Measurements from ENCODE around the gene OSTM1. TPM values are rescaled to one million over a fixed set of nuclear protein-coding genes. Genes with fewer than 3 reads are reported as not detected.

OSTM1 gene
- total RNA-seq, 1 experiment from 2014 or later: 277 TPM

GRCh38 chr6:108093781-108094300, 19.3 kb upstream of the OSTM1 start:
- no peaks in the 10 kb centered on the region for H3K4me1 ChIP-seq (ENCODE audit: control insufficient read depth, insufficient read depth, low read length)
- no peaks in the 10 kb centered on the region for H3K36me3 ChIP-seq (ENCODE audit: control insufficient read depth, insufficient read depth, low read length)
- no peaks in the 10 kb centered on the region for H3K9me3 ChIP-seq (ENCODE audit: control insufficient read depth, insufficient read depth, low read depth, low read length)
- H3K27me3 ChIP-seq (ENCODE audit: control insufficient read depth, insufficient read depth, low read length): peaks cover 3% of the 10 kb centered on the region; the same call in 1 of the 2 replicates
- no peak for DNase-seq (ENCODE audit: low read depth, low spot score)
- H3K4me3 ChIP-seq (ENCODE audit: low read depth in 2 of 2, low read length in 2 of 2): no peak overlapping the region
- intact Hi-C loops (cut with micrococcal nuclease; ENCODE audit: unreplicated experiment) (no loop called here), in situ Hi-C loops (cut with HindIII; ENCODE audit: low pct_unique_long_range_greater_than_20kb, low sequenced_read_pairs) (no loop called here)
- ChIA-PET CTCF (no interaction called here), POLR2A (no interaction called here)
- TF ChIP-seq POLR2AphosphoS5 (IDR thresholded peaks at IDR 0.05; ENCODE audit: low read depth, low read length): no peak
- TF ChIP-seq REST (IDR thresholded peaks at IDR 0.05; ENCODE audit: insufficient read depth in 1 of 2, low read depth in 2 of 2, low read length in 1 of 2): no peak
- TF ChIP-seq CTCF (IDR thresholded peaks at IDR 0.05): no peak
- H3K27ac ChIP-seq (ENCODE audit: low read length): no peak overlapping the region
- BruUV-seq (replicated peaks): no TSS peak
- no peak for ATAC-seq

GRCh38 chr6:108091288-108091687, 16.7 kb upstream of the OSTM1 start:
- ChIA-PET CTCF (no interaction called here), POLR2A (no interaction called here)
- H3K4me3 ChIP-seq (ENCODE audit: low read depth in 2 of 2, low read length in 2 of 2): no peak overlapping the region
- H3K9me3 ChIP-seq (ENCODE audit: control insufficient read depth, insufficient read depth, low read depth, low read length): no peaks in the 10 kb centered on the region
- no TSS peak for BruUV-seq (replicated peaks)
- DNase-seq (ENCODE audit: low read depth, low spot score) (no peak), ATAC-seq (no peak)
- H3K27ac ChIP-seq (ENCODE audit: low read length): no peak overlapping the region
- no peaks in the 10 kb centered on the region for H3K36me3 ChIP-seq (ENCODE audit: control insufficient read depth, insufficient read depth, low read length)
- no peaks in the 10 kb centered on the region for H3K4me1 ChIP-seq (ENCODE audit: control insufficient read depth, insufficient read depth, low read length)
- in situ Hi-C loops (cut with HindIII; ENCODE audit: low pct_unique_long_range_greater_than_20kb, low sequenced_read_pairs): no loop called here
- TF ChIP-seq SIN3A (IDR thresholded peaks at IDR 0.05; ENCODE audit: borderline replicate concordance, insufficient read depth, low read depth, low read length) (no peak), REST (IDR thresholded peaks at IDR 0.05; ENCODE audit: insufficient read depth in 1 of 2, low read depth in 2 of 2, low read length in 1 of 2) (no peak), POLR2AphosphoS5 (IDR thresholded peaks at IDR 0.05; ENCODE audit: low read depth, low read length) (no peak), TCF7L2 (IDR thresholded peaks at IDR 0.05; ENCODE audit: low read depth, low read length) (no peak), CTCF (IDR thresholded peaks at IDR 0.05) (no peak)
- intact Hi-C loops (cut with micrococcal nuclease; ENCODE audit: unreplicated experiment): no loop called here
- peaks cover 5% of the 10 kb centered on the region; the same call in 1 of the 2 replicates for H3K27me3 ChIP-seq (ENCODE audit: control insufficient read depth, insufficient read depth, low read length)
